PFSK-1 (cell line): ENCODE results near the gene C8G.

Experiments
- SIN3A ChIP-seq: IDR thresholded peaks from 2 replicates; pipeline ENCODE4 v1.6.1; 2012; ENCODE audit warnings: mild to moderate bottlenecking, low read length, moderate library complexity, borderline replicate concordance; ENCODE audit not compliant: insufficient read depth
- TAF1 ChIP-seq: IDR thresholded peaks from 2 replicates; pipeline ENCODE4 v1.6.1; 2012; ENCODE audit warnings: low read length, control low read depth, borderline replicate concordance; ENCODE audit not compliant: insufficient read depth

DNA sequence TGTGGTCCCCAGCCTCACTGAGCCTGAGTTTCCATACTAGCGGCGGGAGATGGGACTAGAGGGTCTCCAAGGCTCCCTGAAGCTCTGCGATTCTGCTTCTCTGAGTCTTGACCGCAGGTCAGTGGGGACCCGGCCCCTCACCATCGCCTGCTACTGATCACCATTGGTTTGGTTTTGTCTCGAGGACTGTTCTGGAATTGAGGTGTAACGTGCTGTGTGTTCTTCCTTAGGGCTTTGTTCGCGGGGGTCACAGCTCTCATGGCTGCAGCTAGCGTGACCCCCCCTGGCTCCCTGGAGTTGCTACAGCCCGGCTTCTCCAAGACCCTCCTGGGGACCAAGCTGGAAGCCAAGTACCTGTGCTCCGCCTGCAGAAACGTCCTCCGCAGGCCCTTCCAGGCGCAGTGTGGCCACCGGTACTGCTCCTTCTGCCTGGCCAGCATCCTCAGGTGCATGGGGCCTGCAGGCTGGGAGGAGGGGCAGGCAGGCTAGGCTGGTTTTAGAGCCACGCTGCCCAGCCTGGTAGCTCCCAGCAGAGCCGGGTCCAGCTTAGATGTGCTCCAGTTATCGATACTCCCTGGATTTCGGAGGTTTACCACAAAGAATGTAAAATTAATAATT is 46.5 kb upstream of the C8G start:
- TF ChIP-seq SIN3A (no peak), TAF1 (no peak)
